Endodermal cell (in vitro differentiated cells): ENCODE data around the gene CDH4. TPM values are rescaled to one million over a fixed set of nuclear protein-coding genes. Genes with fewer than 3 reads are reported as not detected.

Source experiments
- DNase-seq: peaks from one replicate; pipeline ENCODE4 v3.0.0-alpha.2; 2017
- H3K27ac ChIP-seq: 2 replicates; pipeline ENCODE4 v1.5.1; 2013; ENCODE audit warnings: mild to moderate bottlenecking, low read depth, low read length, moderate library complexity
- H3K27me3 ChIP-seq: 2 replicates; pipeline ENCODE4 v1.6.1; 2013; ENCODE audit warnings: mild to moderate bottlenecking, low read length, moderate library complexity; ENCODE audit not compliant: insufficient read depth, control insufficient read depth, poor library complexity, severe bottlenecking
- H3K36me3 ChIP-seq: 2 replicates; pipeline ENCODE4 v1.7.0; 2013; ENCODE audit warnings: mild to moderate bottlenecking, low read length, moderate library complexity; ENCODE audit not compliant: control insufficient read depth, insufficient read depth
- H3K4me1 ChIP-seq: one replicate; pipeline ENCODE4 v1.7.0; 2013; ENCODE audit warnings: low read length; ENCODE audit not compliant: control insufficient read depth, insufficient read depth
- H3K4me3 ChIP-seq: 2 replicates; pipeline ENCODE4 v1.5.1; 2013; ENCODE audit warnings: mild to moderate bottlenecking, low read length, moderate library complexity
- H3K9ac ChIP-seq: 2 replicates; pipeline ENCODE4 v1.6.1; 2013; ENCODE audit warnings: mild to moderate bottlenecking, low read length, moderate library complexity; ENCODE audit not compliant: poor library complexity, severe bottlenecking; ENCODE audit errors: extremely low read depth
- H3K9me3 ChIP-seq: 2 replicates; pipeline ENCODE4 v1.6.1; 2013; ENCODE audit warnings: mild to moderate bottlenecking, low read length, moderate library complexity; ENCODE audit not compliant: control insufficient read depth
- H3K27ac Mint-ChIP-seq: 2 replicates; pipeline ENCODE4 v1.8.0; 2020; ENCODE audit warnings: mixed read lengths
- H3K27me3 Mint-ChIP-seq: 2 replicates; pipeline ENCODE4 v1.8.0; 2021; ENCODE audit warnings: mild to moderate bottlenecking, mixed read lengths; ENCODE audit not compliant: insufficient read depth
- H3K36me3 Mint-ChIP-seq: 2 replicates; pipeline ENCODE4 v1.8.0; 2020; ENCODE audit warnings: low read depth, mixed read lengths
- H3K4me1 Mint-ChIP-seq: 2 replicates; pipeline ENCODE4 v1.8.0; 2020; ENCODE audit warnings: mixed read lengths
- H3K4me3 Mint-ChIP-seq: 2 replicates; pipeline ENCODE4 v1.8.0; 2020; ENCODE audit warnings: mild to moderate bottlenecking, moderate library complexity, mixed read lengths
- H3K9me3 Mint-ChIP-seq: 2 replicates; pipeline ENCODE4 v1.8.0; 2020; ENCODE audit warnings: mild to moderate bottlenecking, mixed read lengths
- WGBS, 2 experiments: methylation state at CpG; one replicate each; pipeline versions ENCODE4 v1.1.5 to v1.1.7; 2013; ENCODE audit warnings: missing lambda C conversion rate in 2 of 2, mixed read lengths in 1 of 2; ENCODE audit not compliant: insufficient coverage in 1 of 2, insufficient read length in 1 of 2; 5-methylcytosine and 5-hydroxymethylcytosine counted together
- total RNA-seq, 2 donors: library from RNA; stranded (reverse); fragmentation: NEBNext Ultra II Directional in 1 of 2; extraction: Animal tissue kit (Norgen Biotek cat#: 25700) in 1 of 2; gene quantifications; 2 replicates in 1 of 2; 3 replicates in 1 of 2; pipeline ENCODE4 v1.2.1, GENCODE V29; 2021
- TF ChIP-seq, protein P1 (sequence below): fragments of 200-600 bp; sonication (generic); conservative IDR thresholded peaks from 2 replicates; pipeline ENCODE4 v1.5.0; 2021; ENCODE audit warnings: antibody characterized with exemption, mild to moderate bottlenecking

CDH4 gene
- total RNA-seq, 2 donors from 2014 or later = 1.8 to 5.8 TPM

DNA sequence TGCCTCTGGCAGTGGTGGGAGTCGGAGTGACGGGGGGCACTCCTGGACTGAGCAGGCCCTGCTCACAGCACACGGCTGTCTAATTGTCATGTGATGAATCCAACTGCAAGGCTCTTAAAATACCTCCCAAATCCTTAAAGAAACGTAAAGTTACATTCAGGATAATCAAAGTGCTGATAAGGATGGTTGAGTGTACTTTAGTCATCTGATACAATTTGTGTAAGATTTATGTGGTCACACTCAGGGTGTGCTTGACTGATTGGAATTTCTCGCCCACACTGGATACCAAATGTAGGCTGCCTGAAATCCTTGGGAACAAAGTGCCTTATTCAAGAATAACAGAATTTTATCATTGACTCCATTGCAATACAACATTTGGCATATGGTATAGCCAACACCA, 238.7 kb downstream of the CDH4 start:
- peaks cover 30% of the 10 kb centered on the region for H3K4me1 Mint-ChIP-seq
- no peak for DNase-seq
- Histone ChIP-seq H3K9me3 (no peaks in the 10 kb centered on the region), H3K27me3 (no peaks in the 10 kb centered on the region), H3K27ac (no peak overlapping the region), H3K4me1 (peaks cover 3% of the 10 kb centered on the region), H3K36me3 (no peaks in the 10 kb centered on the region), H3K4me3 (no peak overlapping the region), H3K9ac (no peak overlapping the region)
- H3K36me3 Mint-ChIP-seq = no peaks in the 10 kb centered on the region
- H3K27ac Mint-ChIP-seq = no peak overlapping the region
- H3K27me3 Mint-ChIP-seq = peaks cover 13% of the 10 kb centered on the region
- TF ChIP-seq, protein P1, sequence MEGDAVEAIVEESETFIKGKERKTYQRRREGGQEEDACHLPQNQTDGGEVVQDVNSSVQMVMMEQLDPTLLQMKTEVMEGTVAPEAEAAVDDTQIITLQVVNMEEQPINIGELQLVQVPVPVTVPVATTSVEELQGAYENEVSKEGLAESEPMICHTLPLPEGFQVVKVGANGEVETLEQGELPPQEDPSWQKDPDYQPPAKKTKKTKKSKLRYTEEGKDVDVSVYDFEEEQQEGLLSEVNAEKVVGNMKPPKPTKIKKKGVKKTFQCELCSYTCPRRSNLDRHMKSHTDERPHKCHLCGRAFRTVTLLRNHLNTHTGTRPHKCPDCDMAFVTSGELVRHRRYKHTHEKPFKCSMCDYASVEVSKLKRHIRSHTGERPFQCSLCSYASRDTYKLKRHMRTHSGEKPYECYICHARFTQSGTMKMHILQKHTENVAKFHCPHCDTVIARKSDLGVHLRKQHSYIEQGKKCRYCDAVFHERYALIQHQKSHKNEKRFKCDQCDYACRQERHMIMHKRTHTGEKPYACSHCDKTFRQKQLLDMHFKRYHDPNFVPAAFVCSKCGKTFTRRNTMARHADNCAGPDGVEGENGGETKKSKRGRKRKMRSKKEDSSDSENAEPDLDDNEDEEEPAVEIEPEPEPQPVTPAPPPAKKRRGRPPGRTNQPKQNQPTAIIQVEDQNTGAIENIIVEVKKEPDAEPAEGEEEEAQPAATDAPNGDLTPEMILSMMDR = no peak
- no peak overlapping the region for H3K4me3 Mint-ChIP-seq
- H3K9me3 Mint-ChIP-seq = no peaks in the 10 kb centered on the region
- 88 to 93% methylated on average over 3 to 5 of the region's 5 CpGs for WGBS, 2 experiments

DNA sequence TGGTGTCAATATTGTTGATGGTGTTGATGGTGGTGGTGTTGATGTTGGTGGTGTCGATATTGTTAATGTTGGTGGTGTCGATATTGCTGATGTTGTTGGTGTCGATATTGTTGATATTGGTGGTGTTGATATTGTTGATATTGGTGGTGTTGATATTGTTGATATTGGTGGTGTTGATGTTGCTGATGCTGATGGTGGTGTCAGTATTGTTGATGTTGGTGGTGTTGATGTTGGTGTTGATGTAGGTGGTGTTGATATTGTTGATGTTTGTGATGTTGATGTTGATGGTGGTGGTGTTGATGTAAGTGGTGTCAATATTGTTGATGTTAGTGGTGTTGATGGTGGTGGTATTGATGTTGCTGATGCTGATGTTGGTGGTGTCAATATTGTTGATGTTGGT, 240.0 kb downstream of the CDH4 start:
- TF ChIP-seq, protein P1 = no peak
- no peaks in the 10 kb centered on the region for H3K9me3 Mint-ChIP-seq
- H3K9ac ChIP-seq = no peak overlapping the region
- H3K27ac Mint-ChIP-seq = no peak overlapping the region
- H3K9me3 ChIP-seq = no peaks in the 10 kb centered on the region
- DNase-seq = no peak
- H3K27ac ChIP-seq = no peak overlapping the region
- H3K4me3 Mint-ChIP-seq = no peak overlapping the region
- no peak overlapping the region for H3K4me3 ChIP-seq
- H3K36me3 ChIP-seq = no peaks in the 10 kb centered on the region
- H3K27me3 Mint-ChIP-seq = peaks cover 5% of the 10 kb centered on the region
- H3K4me1 Mint-ChIP-seq = peaks cover 38% of the 10 kb centered on the region
- 93% methylated on average over 3 of the region's 3 CpGs; no CpG with 5 or more reads in 1 of the 2 experiments for WGBS, 2 experiments
- no peaks in the 10 kb centered on the region for H3K36me3 Mint-ChIP-seq
- no peaks in the 10 kb centered on the region for H3K27me3 ChIP-seq
- peaks cover 3% of the 10 kb centered on the region for H3K4me1 ChIP-seq

DNA sequence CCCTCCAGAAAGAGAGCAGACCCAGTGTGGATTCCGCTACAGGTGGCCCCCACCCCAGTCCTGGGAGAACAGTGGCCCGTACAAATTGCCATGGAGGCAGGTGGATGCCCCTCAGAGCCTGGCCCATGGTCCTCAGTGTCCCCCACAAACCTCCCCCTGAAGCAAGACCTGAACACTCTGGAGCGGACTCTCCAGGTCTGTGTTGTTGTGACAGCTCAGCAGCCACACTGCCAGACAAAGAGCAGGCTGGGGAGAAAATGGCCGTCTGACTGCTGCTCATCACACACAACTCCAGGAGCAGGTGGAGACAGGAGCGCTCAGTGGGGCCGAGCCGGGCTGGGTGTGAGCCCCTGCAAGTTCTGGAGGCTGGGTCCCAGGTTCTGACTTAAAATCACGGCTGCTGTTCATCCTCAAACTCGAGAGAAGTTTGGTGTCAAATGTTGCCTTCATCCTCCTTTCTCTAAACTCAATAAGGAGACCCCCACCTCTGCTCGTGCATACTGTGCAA, 241.8 kb downstream of the CDH4 start:
- peaks cover 3% of the 10 kb centered on the region for H3K4me1 ChIP-seq
- WGBS, 2 experiments = 90 to 96% methylated on average over 4 to 10 of the region's 10 CpGs

More for the DNA sequence above, 241.8 kb downstream of the CDH4 start:
- H3K36me3 Mint-ChIP-seq = no peaks in the 10 kb centered on the region
- no peak overlapping the region for H3K9ac ChIP-seq
- no peaks in the 10 kb centered on the region for H3K36me3 ChIP-seq
- H3K4me3 Mint-ChIP-seq = no peak overlapping the region
- H3K9me3 ChIP-seq = no peaks in the 10 kb centered on the region
- H3K27ac Mint-ChIP-seq = no peak overlapping the region
- peaks cover 33% of the 10 kb centered on the region for H3K4me1 Mint-ChIP-seq
- no peaks in the 10 kb centered on the region for H3K27me3 ChIP-seq
- peak; percentile 40 for DNase-seq
- no peak overlapping the region for H3K27ac ChIP-seq
- TF ChIP-seq, protein P1 = no peak
- H3K27me3 Mint-ChIP-seq = no peaks in the 10 kb centered on the region
- H3K4me3 ChIP-seq = no peak overlapping the region
- no peaks in the 10 kb centered on the region for H3K9me3 Mint-ChIP-seq
